HG03159 (cell line): Measurements from ENCODE around the gene SEL1L3.
A peak's percentile ranks its signal among the peaks of the same experiment; 100 is the strongest.

Experiments
- ATAC-seq: cut with Tn5 transposase; IDR thresholded peaks from one replicate; pipeline ENCODE4 v1.9.1; 2021; ENCODE audit warnings: mild to moderate bottlenecking, moderate library complexity; ENCODE audit not compliant: unreplicated experiment

Gene SEL1L3

DNA sequence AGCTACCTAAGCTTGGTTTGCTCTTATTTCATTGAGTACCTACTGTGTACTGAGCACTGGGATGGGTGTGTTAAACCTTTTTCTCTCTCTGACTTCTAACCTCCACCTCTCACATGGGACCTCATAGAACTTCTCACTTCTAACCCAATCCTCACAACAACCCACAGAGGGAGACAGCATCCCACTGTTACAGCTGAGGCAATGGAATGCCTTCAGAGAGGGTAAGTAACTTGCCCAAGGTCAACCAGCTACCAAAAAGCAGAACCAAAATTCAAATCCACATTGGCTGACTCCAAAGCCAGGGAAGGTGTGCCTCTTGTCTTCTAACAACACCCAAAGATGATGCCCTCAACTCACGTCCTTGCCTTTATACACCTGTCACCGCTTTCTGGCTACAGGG, 5.4 kb downstream of the SEL1L3 start:
- ATAC-seq = no peak

DNA sequence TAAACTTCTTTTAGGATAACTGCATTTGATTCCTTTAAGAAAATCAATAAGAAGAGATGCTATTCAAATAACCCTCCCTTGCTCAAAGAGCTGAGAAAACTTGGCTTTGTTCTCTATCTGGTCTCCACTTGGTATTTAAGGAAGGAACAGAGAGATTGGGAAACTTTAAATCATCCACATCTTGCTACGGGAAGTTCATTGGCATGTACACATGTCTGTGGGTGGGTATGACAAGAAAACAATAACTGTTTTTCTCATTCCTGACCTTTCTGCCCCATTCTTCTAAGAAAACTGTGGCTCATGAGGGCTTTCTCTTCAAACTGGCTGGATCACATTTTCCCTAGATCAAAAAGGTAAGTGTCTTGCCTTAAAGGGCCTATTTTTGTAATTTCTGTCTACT, 6.0 kb downstream of the SEL1L3 start:
- ATAC-seq = no peak

DNA sequence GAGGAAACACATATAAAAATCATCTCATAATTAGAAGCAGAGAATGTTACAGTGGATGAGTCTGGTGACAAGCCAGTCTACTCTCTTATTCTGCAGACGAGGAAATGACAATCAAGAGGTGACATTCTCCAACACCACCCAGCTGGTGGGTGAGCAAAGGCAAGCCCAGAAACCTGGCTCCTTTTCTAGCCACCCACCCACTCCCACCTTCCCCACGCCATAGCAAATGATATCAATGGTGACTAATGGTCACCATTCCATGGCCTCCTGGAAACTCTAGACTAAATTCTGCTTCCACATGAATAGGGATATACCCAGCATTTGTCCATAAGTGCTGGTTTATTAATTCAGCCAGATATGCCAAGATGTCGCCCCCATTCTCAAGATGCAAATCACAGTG, 10.7 kb downstream of the SEL1L3 start:
- no peak for ATAC-seq

DNA sequence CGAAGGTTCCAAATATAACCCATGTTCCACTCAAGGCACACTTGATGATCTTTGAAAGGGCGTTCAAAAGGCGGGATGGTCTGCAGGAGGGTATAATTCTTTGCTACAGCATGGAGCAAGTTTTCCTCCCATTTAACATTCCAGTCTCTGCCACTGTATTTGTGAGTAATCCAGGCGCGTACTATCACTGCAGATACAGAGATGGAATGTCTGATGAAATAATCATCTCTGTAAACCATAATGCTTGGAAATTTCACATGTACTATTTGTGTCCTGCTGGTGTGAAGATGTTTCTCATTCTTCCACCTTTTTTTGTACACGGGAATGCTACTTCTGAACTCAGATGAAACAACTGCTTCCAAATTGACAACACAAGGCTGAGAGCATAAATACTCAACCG, 15.5 kb downstream of the SEL1L3 start:
- no peak for ATAC-seq

DNA sequence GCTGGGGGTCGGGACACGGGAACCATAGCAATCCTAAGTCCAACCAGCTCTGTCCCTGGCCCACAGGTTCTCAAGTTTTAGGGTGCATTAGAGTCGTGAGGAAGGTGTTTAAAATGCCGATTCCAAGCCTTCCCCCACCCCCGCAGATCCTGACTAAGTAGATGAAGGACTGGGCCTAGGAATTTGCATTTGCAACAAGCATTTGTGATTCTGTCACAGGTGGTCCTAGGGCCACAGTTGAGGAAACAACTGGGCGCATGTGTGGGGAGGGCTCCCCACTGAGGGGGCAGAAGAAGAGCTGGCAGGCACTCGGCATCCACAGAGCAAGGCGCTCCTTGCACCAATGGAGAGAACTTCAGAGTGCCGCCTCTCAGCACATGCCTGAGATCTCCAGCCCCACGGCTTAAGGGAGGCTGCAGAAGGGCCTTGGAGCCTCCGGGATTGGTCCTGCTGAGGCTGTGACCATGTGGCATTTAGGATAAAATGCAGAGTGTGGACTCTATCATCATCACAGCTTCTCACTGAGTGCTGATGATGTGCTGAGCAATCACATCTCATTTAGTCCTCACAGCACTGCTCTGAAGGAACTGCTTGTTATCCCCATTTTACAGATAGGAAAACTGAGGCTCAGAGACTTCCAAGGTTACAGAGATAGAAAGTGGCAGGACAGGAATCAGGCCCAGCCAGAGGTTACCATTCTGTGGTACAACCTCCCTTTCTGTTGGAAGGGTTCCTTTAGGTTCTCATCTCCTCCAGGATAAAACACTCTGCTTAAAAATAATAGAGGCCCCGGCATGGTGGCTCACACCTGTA, 16.7 kb downstream of the SEL1L3 start:
- no peak for ATAC-seq

DNA sequence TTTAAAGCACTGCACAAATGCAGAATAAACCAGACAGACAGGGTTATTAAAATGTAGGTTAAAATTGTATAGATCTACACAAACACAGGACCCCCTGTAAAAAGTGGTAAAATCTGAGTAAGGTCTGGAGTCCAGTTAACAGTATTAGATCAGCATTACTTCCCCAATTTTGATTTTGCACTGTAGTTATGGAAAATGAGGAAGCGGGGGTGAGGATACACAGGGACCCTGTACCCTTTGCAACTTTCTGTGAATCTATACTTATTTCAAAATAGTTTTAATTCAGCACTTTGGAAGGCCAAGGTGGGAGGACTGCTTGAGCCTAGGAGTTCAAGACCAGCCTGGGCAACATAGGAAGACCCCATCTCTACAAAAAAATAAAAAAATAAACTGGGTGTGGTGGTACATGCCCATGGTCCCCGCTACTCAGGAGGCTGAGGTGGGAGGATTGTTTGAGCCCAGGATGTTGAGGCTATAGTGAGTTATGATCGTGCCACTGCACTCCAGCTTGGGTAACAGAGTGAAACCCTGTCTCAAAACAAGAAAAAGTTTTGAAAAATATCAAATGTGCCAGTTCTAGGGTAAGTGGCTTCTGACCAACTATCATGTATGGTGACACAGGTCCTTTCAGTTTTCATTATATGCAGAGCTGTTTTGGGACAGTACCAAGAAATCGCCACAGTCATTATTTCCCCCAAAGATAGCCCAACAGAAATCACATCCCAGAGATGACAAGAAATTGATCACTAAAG, 17.7 kb downstream of the SEL1L3 start:
- ATAC-seq = no peak

DNA sequence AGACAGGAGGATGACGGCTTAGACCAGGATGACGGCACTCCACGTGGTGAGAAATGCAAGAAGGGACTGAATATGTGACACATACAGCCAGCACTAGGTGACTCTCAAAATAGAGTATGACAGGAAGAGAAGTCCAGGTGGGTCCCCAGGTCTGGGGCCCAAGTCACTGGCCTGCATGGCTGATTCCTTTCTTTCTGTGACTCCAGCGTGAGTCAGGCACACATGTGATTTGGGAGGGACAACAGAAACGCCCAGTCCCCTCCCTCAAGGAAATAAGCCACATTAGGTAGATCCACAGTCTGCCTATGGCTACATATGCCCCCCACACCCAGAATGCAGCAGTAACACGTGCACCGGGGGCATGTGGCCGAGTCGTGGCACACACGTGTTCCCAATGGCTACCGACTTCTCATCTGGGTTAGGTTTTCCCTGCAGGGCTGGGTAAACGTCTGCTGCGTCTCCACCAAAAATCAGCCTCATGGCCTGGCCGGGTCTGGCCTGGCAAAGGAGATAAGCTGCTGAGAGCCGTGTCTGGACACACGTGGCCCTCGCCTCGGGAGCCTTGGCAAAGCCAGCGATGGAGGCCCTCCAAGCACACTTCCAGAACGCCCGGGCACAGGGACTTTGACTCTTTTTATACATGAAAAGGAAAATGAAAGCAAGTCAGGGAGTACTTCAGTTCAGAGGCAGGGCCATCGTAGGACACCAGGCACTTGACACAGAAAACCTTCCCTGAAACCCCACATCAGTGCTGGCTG, 19.3 kb downstream of the SEL1L3 start:
- peak; percentile 45 for ATAC-seq

DNA sequence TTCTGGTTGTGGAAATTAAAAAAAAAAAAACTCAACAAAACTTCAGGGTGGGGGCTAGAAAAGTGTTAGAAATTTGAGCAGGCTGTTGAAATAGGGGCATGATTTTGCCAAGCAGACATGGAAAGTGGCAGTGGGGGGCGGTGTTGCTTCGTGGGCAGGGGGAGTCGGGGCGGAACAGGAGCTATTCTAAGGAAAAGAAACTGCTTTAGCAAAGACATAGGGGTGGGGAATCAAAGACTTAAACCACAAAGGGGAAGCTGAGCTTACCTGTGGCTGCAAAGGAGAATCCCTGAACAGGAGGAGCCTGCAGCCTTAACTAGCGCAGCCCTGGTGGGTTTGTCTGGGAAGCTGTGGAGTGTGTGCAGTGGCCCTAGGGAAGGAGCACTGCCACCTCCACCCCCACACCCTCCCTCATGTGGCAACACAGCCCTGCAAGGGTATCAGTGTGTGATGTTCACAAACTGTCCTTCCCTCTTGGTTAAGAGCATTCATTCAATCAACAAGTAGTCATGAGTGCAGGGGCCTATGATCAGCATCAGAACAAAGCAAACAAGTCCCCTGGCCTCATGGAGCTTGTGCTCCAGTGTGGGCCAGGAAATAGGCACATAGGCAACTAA, 20.5 kb downstream of the SEL1L3 start:
- ATAC-seq = peak; percentile 66

DNA sequence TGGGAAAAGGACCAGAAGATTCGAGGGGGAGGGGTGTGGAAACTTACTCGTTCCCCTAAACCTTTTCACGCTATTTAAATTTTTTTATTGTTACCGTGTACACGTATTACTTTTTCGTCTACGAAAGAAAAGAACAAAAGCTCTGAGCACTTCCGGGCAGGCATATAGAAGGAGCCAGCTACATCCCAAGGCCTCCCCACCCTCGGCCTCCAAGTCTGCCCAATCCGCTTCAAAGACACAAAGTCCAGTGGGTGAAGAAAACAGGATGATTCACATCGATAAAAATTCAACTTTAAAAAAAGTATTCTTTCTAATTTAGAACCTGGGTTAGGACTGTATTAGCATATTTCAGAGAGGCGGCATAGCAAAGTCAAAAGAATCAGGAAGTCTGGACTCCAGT, 23.1 kb downstream of the SEL1L3 start:
- ATAC-seq = no peak

DNA sequence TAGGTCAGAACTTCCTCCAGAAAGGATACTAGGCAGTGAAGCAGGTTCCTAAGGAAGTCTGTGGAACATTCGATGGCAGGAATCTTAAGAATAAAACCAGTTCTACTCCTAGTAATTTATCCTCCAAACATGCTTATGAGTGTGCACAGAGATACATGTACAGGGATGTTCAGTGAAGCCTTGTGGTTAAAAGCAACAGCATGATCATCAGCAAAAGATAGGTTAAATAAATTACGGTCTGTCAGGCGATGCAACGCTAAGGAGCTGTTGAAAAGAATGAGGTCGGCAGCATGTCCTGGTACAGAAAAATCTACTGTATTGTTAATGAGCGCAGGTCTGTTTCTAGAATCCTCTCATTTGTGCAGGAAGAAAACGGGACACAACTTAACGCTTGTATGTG, 23.6 kb downstream of the SEL1L3 start:
- no peak for ATAC-seq

DNA sequence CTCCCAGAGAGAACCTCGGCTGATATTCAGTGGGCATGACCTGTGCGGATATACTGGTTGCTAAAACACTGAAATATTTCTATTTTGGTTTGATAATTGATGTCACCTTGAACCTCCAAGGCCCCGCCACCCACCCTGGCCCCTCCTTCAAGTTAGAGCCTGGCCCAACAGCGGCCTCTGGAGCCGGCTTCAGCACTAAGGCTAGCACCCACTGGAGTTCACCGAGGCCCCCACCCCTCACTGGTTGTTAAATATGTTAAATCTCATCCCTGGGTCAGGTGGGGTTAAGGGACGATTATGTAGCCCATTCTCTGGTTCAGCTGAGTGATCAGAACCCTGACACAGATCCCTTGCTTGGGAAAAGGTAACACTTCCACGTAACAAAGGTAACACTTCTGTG, 24.3 kb downstream of the SEL1L3 start:
- ATAC-seq = no peak

DNA sequence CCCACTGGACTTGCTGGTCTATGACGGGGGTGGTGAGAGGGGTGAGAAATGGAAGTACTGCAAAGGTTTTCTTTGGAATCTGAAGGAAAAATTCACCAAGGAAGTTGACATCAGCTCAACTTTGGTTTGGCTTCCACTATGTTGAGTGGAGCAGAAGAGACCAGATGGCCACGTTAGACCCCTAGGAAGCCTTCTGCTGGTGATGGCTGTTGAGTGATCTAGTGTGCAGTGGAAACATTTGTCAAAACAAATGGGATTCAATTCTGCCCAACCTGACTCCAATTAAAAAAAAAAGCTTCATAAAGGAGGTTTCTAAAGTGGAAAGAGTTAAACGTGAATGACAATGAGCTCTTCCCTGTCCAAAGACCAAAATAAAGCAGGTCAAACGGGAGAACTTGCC, 25.7 kb downstream of the SEL1L3 start:
- no peak for ATAC-seq

DNA sequence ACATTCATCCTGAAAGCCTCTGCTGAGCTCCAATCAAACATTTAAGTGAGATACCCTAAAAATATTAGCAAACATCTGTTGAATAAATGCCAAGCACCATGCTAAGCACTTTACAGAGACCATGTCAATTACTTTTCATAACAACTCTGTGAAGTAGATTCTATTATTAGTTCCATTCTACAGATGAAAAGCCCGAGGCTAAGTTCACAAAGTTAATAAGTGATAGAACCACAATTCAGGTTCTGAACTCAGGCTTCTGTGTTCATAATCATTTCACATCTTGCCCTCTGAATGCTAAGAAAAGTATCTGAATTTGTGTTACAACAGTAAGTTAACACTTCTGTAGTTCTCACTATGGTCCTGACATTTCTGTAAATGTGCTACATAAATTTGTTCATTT, 27.4 kb downstream of the SEL1L3 start:
- ATAC-seq = no peak

DNA sequence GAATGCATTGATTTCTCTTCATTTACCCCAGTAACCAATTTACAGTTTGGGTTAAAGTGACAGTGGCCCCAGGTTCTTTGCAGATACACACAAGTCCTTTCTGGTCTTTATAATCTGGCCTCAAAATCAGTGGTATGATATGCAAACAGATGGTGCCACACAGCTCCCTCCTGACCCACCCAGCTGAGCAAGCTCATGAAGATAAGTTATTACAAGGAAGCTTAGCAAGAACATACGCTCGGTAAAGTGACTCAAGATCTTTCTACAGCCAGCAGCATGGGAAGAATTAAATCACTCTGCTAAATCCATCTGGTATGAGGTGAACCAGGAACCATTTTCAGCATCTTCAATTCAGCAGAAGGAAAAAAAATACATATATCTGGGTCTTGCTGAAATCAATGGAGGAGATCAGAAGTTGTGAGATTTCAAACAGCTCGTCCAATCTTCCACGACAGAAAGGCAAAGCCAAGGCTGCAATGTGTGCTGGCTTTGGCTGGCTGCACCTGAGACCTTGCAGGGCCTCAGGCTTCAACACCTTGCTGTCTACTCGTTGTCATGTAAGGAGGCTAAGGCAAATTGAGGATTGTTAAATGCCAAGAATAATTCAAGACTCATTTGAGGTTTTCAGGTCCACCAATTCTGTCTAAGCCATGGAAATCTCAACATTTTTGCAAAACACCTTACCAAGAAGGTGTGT, 28.2 kb downstream of the SEL1L3 start:
- no peak for ATAC-seq

DNA sequence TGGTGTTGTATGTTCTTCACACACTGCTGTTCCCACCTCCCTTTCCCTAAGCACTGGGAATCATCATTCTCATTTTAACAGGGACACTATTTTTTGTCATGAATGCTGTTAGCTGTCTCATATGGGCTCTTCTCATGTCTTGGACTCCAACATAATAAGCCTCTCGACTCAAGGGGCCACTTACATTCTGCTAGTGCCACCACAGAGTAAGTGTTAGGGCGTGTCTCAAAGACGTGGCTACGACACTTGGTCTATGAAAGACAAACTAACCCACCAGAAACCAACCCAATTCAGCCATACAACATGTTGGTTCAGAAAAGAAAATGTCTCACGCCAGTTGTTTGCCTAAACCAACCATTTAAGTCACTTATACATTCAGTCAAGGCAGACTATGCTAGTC, 32.2 kb downstream of the SEL1L3 start:
- no peak for ATAC-seq

DNA sequence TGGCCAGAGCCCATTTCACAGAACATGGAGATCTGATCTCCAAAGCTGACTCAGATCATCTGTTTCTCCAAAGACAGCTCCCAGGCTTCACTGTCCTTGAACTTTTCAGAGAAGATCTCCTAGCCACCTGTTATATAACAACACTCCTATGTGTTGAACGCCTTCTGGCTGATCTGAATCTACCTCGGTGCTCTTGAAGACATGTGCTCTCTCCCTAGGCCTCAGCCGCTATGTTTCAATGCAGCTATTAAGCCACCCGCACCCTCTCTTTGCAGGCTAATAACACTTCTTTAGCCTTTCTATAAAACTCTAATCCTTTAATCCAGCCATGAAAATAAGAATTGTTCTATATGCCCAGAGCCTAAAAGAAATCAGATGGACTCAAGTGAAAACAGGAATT, 34.9 kb downstream of the SEL1L3 start:
- no peak for ATAC-seq

DNA sequence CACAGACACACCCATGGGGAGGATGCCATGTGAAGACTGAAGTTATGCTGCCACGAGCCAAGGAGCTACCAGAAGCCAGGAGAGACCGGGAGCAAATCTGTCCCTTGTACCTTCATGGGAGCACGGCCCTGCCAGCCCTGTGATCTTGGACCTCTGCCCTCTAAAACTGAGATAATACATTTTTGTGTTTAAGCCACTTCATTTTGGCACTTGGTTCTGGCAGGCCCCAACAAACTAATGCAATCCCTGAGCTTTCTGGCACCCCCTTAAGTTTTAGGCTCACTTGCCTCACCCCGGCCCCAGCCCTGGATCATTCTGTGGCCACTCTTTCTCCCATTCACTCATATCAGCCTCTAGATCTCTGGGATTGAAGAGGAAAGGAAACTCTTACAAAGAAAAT, 35.4 kb downstream of the SEL1L3 start:
- no peak for ATAC-seq

DNA sequence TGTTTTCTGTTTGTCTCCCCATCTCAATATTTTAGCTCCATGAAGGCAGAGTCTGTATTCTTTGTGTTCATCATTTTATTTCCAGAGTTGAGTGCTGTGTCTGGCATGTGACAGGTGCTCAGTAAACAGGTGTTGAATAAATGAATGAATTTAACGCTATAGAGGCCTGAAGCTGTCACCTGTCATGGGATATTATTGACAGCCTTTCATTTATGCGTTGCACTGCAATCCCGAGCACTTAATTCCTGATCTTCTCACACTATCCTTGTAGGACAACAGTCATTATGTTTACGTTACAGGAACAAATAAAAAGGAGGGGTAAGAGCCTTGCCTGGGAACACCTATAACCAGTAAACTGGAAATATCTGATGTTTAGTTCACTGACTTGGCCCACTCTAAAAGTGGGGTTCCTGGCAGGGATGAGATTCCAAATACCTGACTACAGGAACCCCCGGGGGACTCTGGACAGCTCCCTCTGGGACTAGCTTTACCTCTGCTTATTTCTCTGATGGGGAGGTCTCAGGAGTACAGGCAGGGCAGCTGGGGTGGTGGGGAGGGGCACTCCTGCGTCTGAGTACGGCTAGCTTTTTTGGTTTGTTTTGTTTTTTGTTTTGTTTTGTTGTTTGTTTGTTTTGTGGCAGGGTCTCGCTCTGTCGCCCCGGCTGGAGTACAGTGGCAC, 36.6 kb downstream of the SEL1L3 start:
- no peak for ATAC-seq

DNA sequence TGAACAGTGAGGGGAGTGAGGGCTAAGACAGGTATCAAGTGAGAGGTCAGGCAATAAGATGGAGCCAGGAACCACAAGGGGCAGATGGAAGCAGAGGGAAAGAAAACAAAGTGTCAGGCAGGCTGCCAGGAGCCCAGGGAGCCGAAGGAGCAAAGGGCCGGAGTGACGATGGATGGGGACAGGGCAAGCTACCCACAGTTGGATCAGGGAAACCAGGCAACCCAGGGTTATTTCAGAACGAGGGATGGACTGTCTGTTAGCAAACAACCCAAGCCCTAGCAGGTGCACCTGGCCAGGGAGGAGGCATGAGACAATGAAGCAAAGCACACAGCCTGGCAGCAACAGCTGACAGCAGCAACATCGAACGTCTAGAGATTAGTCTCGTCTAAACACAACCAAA, 39.2 kb downstream of the SEL1L3 start:
- ATAC-seq = no peak

DNA sequence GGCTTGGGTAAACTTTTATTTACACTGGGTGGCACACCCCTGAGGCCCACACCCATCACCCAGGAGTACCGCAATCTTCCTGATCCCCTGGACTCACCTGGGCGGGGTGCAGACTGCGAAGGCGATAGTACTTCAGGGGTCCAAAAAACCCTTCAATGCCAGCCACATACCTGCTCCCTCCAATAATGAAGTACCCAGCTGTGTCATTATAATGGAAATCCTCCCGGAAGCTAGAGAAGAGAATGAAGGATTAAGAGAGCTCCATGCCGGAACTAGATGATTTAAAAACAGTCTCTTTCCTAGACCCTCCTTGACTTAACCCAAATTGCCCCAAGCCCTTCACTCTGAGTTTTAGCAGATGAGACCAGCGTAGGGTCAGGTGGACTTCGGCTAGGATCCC, 40.9 kb downstream of the SEL1L3 start:
- ATAC-seq = no peak
